Measurements from ENCODE around the gene PTMS.

- TF ChIP-seq FOSL1 (tag; conservative IDR thresholded peaks at IDR 0.05): no peak
- TF ChIP-seq SIX5 (IDR thresholded peaks at IDR 0.05; ENCODE audit: borderline replicate concordance in 1 of 2, insufficient read depth in 1 of 2, low read depth in 1 of 2, low read length in 2 of 2): no peak
- no peak for TF ChIP-seq PPARD (CRISPR knock-in tag; IDR thresholded peaks at IDR 0.05)
- TF ChIP-seq, protein P1, sequence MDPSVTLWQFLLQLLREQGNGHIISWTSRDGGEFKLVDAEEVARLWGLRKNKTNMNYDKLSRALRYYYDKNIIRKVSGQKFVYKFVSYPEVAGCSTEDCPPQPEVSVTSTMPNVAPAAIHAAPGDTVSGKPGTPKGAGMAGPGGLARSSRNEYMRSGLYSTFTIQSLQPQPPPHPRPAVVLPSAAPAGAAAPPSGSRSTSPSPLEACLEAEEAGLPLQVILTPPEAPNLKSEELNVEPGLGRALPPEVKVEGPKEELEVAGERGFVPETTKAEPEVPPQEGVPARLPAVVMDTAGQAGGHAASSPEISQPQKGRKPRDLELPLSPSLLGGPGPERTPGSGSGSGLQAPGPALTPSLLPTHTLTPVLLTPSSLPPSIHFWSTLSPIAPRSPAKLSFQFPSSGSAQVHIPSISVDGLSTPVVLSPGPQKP (CRISPR knock-in tag; IDR thresholded peaks at IDR 0.05): no peak
Observed at GRCh38 chr12:6748761-6749160, 17.4 kb upstream of the PTMS start.

All from K562 (cell line).